Raji (cell line): ENCODE results near the gene MRPL21.

ENCODE experiments used
- POLR2A ChIP-seq: IDR thresholded peaks from 2 replicates; pipeline ENCODE4 v1.6.1; 2011; ENCODE audit warnings: low read depth, low read length, control low read depth; ENCODE audit not compliant: insufficient read depth

The MRPL21 gene

GRCh38 chr11:68868221-68868835 lies 35.3 kb downstream of the MRPL21 start:
- no peak for TF ChIP-seq POLR2A

DNA sequence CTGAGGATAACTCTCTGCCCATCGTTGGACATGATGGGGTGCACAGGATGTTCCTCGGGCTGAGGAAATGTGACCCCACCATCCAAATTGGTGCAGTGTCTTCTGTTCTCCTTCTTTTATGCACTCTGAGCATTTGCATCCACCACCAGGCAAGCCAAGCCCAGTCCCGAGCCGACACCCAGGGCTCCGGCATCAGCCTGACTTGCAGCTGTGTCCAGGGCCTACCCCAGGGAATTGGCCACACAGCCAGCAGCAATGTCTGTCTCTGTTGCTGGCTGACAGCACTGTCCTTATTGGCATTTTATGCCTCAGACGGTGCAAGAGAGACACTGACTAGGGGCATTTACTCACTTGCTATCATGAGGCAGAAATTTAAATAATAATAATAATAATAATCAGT lies 36.6 kb downstream of the MRPL21 start:
- no peak for TF ChIP-seq POLR2A

DNA sequence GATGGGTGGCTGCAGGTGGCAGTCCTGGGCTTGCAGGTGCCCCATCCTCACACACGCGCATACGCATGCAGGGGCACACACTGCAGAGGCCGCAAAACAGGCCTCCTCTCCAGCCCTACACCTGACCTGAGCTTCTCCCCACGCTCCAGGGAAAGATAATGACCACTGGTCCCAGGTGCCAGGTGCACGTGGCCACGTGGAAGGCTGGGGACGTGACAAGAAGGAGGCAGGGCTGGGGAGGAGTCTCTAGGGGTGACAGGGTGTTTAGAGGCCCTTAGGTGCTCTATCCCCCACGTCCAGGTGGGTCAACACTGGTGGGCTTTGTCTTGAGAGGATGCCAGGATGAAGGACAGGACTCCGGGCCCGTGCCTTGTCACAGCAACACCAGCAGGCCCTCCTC lies 38.4 kb downstream of the MRPL21 start:
- no peak for TF ChIP-seq POLR2A

- no peak for TF ChIP-seq POLR2A
These were observed 39.9 kb downstream of the MRPL21 start for GRCh38 chr11:68863553-68864265.

DNA sequence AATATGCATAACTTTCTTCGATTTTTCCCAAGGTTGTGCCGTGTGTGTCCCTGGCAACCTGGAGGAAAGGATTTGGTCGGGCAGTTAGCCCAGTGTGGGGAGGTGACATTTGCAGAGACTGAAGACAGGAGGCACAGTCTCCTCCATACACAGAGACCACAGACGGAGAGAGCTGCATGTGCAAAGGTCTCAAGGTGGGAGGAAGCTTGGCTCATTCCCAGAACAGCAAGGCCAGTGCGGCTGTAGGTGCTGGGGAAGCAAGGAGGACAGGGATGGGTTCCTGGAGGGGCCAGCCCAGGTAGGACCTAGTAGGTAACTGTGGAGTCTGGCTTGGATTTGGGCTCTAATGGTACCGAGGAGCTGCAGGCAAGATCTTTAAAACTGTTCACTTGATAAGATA lies 41.2 kb downstream of the MRPL21 start:
- no peak for TF ChIP-seq POLR2A

GRCh38 chr11:68859123-68859522 lies 44.5 kb downstream of the MRPL21 start:
- no peak for TF ChIP-seq POLR2A

DNA sequence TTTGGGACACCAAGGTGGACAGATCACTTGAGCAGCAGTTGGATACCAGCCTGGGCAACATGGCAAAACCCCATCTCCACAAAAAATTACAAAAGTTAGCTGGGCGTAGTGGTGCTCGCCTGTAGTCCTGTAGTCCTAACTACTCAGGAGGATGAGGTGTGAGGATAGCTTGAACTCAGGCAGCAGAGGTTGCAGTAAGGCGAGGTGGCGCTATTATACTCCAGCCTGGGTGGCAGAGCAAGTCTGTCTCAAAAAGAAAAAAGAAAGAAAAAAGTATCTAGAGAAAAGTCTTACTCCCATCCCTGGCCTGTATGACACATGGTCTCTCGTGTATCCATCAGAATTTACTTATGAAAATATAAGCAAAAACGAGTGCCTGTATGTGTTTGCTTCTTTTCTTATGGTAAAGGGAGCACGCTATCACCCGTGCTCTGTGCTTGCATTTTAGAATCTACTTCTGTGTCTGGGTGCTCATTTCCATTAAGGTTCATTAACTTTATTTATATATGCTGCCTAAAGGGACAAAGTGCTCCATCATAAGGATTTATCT lies 46.5 kb downstream of the MRPL21 start:
- no peak for TF ChIP-seq POLR2A

DNA sequence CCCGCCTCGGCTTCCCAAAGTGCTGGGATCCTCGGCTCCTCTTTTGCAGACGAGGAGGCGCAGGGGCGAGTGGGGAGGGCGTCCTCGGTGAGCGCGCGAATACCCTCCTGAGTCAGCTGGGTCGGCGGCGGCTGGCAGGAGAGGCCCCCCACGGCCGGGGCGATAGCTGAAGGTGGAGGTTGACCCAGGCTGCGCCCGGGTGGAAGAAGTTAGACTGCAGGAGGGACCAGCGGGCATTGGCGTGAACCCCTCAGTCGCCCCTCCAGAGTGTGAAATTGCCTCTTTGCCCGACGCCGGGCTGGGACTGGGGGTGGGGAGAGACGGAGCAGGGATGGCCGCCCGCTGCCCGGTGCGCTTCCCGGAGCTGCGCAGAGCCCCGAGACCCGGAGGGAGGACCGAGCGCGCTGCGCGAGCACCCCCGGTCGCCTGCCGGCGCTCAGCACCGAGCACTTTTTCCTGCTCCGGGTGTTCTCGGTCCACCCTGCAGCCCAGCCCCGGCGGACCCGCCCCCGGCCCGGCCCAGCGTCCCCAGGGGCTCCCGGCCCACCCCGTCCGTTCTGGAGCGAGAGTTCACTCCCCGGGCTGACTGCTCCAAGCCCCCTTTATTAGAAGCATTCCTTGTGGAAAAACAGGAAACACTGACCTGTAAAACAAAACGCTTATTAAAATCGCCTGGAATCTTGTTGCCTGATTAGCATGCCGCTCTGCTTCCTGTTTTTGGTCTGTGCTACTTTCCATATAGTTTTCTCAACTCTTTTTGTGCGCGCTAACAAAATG lies 48.2 kb downstream of the MRPL21 start:
- no peak for TF ChIP-seq POLR2A

GRCh38 chr11:68854273-68854958 lies 49.2 kb downstream of the MRPL21 start:
- TF ChIP-seq POLR2A = no peak

DNA sequence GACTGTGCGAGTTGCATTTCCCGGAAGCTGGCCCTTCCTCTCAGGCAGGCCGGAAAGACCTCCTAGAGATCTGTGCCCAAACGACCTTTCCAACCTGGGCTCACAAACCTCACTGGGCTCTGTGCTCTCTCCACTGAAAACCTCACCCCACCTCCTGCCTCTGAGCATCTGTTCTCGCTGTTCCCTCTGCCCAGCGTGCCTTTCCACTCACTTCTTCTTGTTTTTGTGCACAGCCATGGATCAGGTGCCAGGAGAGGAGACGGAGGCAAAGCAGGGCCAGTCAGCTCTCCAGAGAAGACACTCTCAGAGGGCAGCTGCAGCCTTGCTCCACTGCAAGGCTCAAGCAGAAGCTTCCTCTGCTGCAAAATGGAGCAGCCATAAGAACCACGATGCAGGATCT lies 51.0 kb downstream of the MRPL21 start:
- no peak for TF ChIP-seq POLR2A

GRCh38 chr11:68848429-68848828 lies 55.2 kb downstream of the MRPL21 start:
- no peak for TF ChIP-seq POLR2A

DNA sequence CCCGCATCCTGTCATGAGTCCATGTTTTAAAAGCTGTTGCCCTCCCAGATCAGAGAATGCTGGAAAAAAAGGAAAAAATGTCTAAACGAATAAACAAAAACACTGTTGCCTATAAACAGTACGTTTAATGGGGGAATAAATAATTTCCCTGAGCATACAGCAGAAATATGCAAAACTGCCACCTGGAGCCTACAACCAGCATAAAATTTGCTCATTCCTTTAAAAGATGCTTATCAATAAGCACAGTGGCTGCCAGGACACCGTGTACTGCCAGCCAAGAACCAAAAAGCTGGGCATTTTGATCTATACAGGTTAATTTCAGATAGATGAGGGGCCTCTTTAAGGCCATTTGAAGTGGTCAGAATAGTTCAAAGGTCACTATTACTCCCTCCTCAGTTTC lies 56.2 kb downstream of the MRPL21 start:
- no peak for TF ChIP-seq POLR2A

GRCh38 chr11:68845351-68846002 lies 58.2 kb downstream of the MRPL21 start:
- TF ChIP-seq POLR2A = no peak

- TF ChIP-seq POLR2A = no peak
These were observed 58.8 kb downstream of the MRPL21 start for GRCh38 chr11:68844801-68845200.

DNA sequence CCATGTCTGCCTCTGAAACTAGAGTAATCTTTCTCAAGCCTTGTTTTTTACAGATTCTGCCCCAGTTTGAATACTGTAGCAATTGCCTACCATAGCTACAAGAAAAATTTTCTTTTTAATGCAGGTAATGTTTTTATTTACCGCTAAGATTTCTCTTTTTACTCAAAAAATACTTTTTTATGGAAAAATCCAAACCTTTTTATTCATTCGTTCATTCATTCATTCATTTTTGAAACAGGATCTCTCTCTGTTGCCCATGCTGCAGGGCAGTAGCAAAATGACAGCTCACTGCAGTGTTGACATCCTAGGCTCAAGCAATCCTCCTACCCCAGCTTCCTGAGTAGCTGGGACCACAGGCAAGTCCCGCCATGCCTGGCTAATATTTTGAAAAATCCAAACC lies 59.3 kb downstream of the MRPL21 start:
- no peak for TF ChIP-seq POLR2A
